Omental fat pad (tissue), 4 donors: ENCODE results near the gene COL9A3. TPM values are rescaled to one million over a fixed set of nuclear protein-coding genes. Genes with fewer than 3 reads are reported as not detected.

Source experiments
- ATAC-seq: fragments of 150-250 bp; one replicate; pipeline ENCODE4 v1.9.1; 2016; ENCODE audit warnings: mild to moderate bottlenecking, moderate library complexity; ENCODE audit not compliant: low FRiP score
- DNase-seq: peaks from one replicate; pipeline ENCODE4 v3.0.0-alpha.2; 2019; ENCODE audit warnings: low spot score
- CTCF ChIP-seq, 3 donors: fragments of 450-650 bp; IDR thresholded peaks; one replicate each; pipeline ENCODE4 v1.5.1; 2016 to 2017; ENCODE audit warnings: antibody characterized with exemption in 3 of 3, mild to moderate bottlenecking in 3 of 3, moderate library complexity in 2 of 3
- small RNA-seq: library from RNA; depleted of rRNA; stranded (forward); fragments of <200 nt; gene quantifications from one replicate; pipeline ENCODE3, GENCODE V24; 2016
- total RNA-seq, 4 donors: library from RNA; depleted of rRNA; stranded (reverse); fragments of >200 nt; gene quantifications; one replicate each; pipeline ENCODE4 v1.1.0, GENCODE V29; 2016

COL9A3 gene
- total RNA-seq, 4 donors from 2014 or later = 2.3 to 6.3 (median 3.6) TPM

DNA sequence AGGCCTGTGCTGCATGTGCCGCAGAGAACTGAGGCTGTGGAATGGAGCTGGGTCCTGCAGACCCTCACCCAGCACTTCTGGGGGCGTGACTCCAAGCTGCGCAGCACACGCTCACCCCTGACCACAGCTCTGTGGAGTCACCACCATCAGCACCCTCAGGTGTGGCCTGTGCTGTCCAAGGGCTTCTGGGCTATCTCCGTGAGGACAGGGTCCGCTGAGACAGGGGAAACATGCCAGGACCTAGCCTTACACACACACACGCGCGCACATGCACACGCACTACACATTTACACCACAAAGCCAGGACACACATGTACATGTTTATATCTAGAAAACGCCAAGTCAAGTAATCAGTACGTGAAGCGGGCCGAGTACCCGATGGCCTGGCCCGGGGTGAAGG lies 71.6 kb downstream of the COL9A3 start:
- no peak for TF ChIP-seq CTCF (IDR thresholded peaks at IDR 0.05)
- DNase-seq (no peak), ATAC-seq (no peak)

GRCh38 chr20:62888910-62889309 lies 72.1 kb downstream of the COL9A3 start:
- DNase-seq (no peak), ATAC-seq (no peak)
- TF ChIP-seq CTCF (IDR thresholded peaks at IDR 0.05) = no peak

DNA sequence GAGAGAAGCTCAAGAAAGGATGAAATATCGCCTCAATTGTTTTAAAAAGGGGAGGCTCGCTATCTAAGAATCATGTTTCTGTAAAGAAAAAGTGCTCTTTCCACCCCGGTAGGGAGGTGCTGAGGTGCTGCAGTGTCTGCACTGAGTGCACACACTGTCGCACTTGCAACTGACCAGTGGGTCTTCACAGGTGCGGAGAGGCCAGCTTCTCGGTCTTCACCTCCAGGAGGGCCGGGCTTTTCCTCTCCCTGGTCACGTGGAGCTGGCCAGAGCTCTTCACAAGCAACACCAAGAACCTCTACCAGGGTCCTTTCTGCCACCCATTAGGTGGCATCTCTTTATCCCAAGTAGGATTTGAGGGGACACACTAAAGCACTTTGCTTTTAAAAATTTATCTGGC lies 72.6 kb downstream of the COL9A3 start:
- no peak for TF ChIP-seq CTCF (IDR thresholded peaks at IDR 0.05)
- ATAC-seq (no peak), DNase-seq (no peak)

DNA sequence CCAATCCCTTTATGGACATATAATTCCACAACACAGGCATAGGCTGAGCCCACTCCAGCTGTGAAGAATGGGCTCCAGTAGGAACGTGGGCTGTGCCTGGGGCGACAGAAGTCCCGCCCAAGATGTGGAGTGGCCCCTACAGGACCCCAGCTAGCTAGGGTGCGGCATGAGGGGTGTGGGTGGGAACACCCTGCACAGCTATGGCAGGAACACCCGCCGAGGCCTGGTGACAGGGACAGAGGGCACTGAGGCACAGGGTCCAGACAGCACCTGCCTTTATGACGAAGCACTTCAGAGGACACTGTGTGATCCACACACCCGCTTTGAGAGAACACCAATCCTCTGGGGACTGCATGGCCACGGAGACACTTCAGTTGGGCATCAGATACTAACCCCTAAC lies 73.0 kb downstream of the COL9A3 start:
- no peak for TF ChIP-seq CTCF (IDR thresholded peaks at IDR 0.05)

GRCh38 chr20:62890444-62890843 lies 73.6 kb downstream of the COL9A3 start:
- no peak for ATAC-seq
- no peak for TF ChIP-seq CTCF (IDR thresholded peaks at IDR 0.05)
- no peak for DNase-seq

More for the DNA sequence above, 73.0 kb downstream of the COL9A3 start:
- ATAC-seq = no peak
- no peak for DNase-seq

Small RNAs within 50 kb of the gene (small RNA-seq; reads per million reads assigned to genes)
- gene DPH3P1 = not detected

Other genes with a start within 250 kb of the COL9A3 start
- 10 to 100 TPM; 26.1 to 67.4 (median 55.6) TPM for gene SLCO4A1, start 174.5 kb upstream of the COL9A3 start, total RNA-seq
- under 1 TPM in 2 of 4 donors, not detected in 2; 0.24 to 0.25 TPM for gene NTSR1, start 108.2 kb upstream of the COL9A3 start, total RNA-seq
- gene MRGBP, start 20.6 kb upstream of the COL9A3 start, total RNA-seq = 10 to 100 TPM in 2 of 4 donors, 1 to 10 TPM in 2; 8.0 to 10.4 (median 9.1) TPM
- gene OGFR, start 12.2 kb upstream of the COL9A3 start, total RNA-seq = 10 to 100 TPM; 34.0 to 84.2 (median 52.8) TPM
- gene TCFL5, start 44.8 kb downstream of the COL9A3 start, total RNA-seq = 1 to 10 TPM; 6.1 to 7.7 (median 6.3) TPM
- gene DIDO1, start 109.5 kb downstream of the COL9A3 start, total RNA-seq = 10 to 100 TPM; 40.6 to 64.4 (median 54.1) TPM
- gene GID8, start 121.1 kb downstream of the COL9A3 start, total RNA-seq = 10 to 100 TPM; 21.7 to 33.4 (median 25.5) TPM
- gene SLC17A9, start 135.7 kb downstream of the COL9A3 start, total RNA-seq = 10 to 100 TPM in 1 of 4 donors, 1 to 10 TPM in 3; 1.6 to 10.7 (median 2.5) TPM
- gene BHLHE23, start 189.9 kb downstream of the COL9A3 start, total RNA-seq = not detected